Stimulated activated CD4-positive, alpha-beta T cell treated with anti-CD3 and anti-CD28 coated beads, Interleukin-1b, Interleukin-23, amount 100 ng/mL, for 1 hour (primary cell): ENCODE data around the gene CLCF1.

Experiments used
- DNase-seq, 2 donors: peaks; one replicate each; pipeline ENCODE4 v3.0.0-alpha.2; 2020; ENCODE audit warnings: low read depth in 2 of 2

Gene CLCF1

GRCh38 chr11:67372993-67373647, at the start of gene CLCF1:
TSS of gene CLCF1 (minus strand) at chr11:67373598. CDS start at chr11:67373539, 59 bp downstream.
- no peak for DNase-seq

- no peak for DNase-seq
These were observed 49.5 kb upstream of the CLCF1 start for GRCh38 chr11:67422891-67423290.

GRCh38 chr11:67421430-67422031, 48.1 kb upstream of the CLCF1 start:
- DNase-seq, result no peak

GRCh38 chr11:67420646-67421429, 47.4 kb upstream of the CLCF1 start:
- peak; percentile 99 to 100 for DNase-seq

- no peak for DNase-seq
These were observed 46.8 kb upstream of the CLCF1 start for GRCh38 chr11:67420147-67420645.

- no peak for DNase-seq
These were observed 46.1 kb upstream of the CLCF1 start for GRCh38 chr11:67419325-67420049.

GRCh38 chr11:67418476-67419281, 45.3 kb upstream of the CLCF1 start:
- no peak for DNase-seq

- no peak for DNase-seq
These were observed 44.0 kb upstream of the CLCF1 start for GRCh38 chr11:67417425-67417824.

GRCh38 chr11:67416416-67417335, 43.3 kb upstream of the CLCF1 start:
- peak in 1 of 2 donors; percentile 72 for DNase-seq

- no peak for DNase-seq
These were observed 42.3 kb upstream of the CLCF1 start, which contains the start of gene CARNS1 for GRCh38 chr11:67415501-67416304. TSS of gene CARNS1 (plus strand) at chr11:67415678. CDS start at chr11:67416200, 522 bp downstream.

- no peak for DNase-seq
These were observed 40.0 kb upstream of the CLCF1 start for GRCh38 chr11:67413266-67413849.

- no peak for DNase-seq
These were observed 39.2 kb upstream of the CLCF1 start for GRCh38 chr11:67412495-67413179.

GRCh38 chr11:67411785-67412152, 38.4 kb upstream of the CLCF1 start:
- DNase-seq, result no peak

- no peak for DNase-seq
These were observed 37.8 kb upstream of the CLCF1 start for GRCh38 chr11:67410984-67411784.

GRCh38 chr11:67410369-67410831, 37.0 kb upstream of the CLCF1 start:
- no peak for DNase-seq

GRCh38 chr11:67409781-67410368, 36.5 kb upstream of the CLCF1 start:
- DNase-seq, result no peak

GRCh38 chr11:67409261-67409666, 35.9 kb upstream of the CLCF1 start:
- no peak for DNase-seq
